IgD-negative memory B cell (primary cell): Measurements from ENCODE around the gene DGCR2. TPM values are rescaled to one million over a fixed set of nuclear protein-coding genes. Genes with fewer than 3 reads are reported as not detected.

Source experiments
- H3K27ac Mint-ChIP-seq, 3 donors: one replicate each; pipeline ENCODE4 v1.8.0; 2020 to 2022; ENCODE audit warnings: mild to moderate bottlenecking in 3 of 3, mixed read lengths in 3 of 3, moderate library complexity in 1 of 3
- H3K27me3 Mint-ChIP-seq: one replicate; pipeline ENCODE4 v1.8.0; 2021; ENCODE audit warnings: mixed read lengths
- H3K36me3 Mint-ChIP-seq: one replicate; pipeline ENCODE4 v1.8.0; 2020; ENCODE audit warnings: mild to moderate bottlenecking, mixed read lengths
- H3K4me1 Mint-ChIP-seq, 3 donors: one replicate each; pipeline ENCODE4 v1.8.0; 2020 to 2022; ENCODE audit warnings: mixed read lengths in 3 of 3, mild to moderate bottlenecking in 1 of 3
- H3K4me3 Mint-ChIP-seq, 4 donors: one replicate each; pipeline ENCODE4 v1.8.0; 2020 to 2022; ENCODE audit warnings: mild to moderate bottlenecking in 4 of 4, mixed read lengths in 4 of 4, moderate library complexity in 3 of 4
- H3K9me3 Mint-ChIP-seq, 3 donors: one replicate each; pipeline ENCODE4 v1.8.0; 2020 to 2021; ENCODE audit warnings: mixed read lengths in 3 of 3, mild to moderate bottlenecking in 1 of 3
- polyA plus RNA-seq: library from polyadenylated mRNA; unstranded; fragments of 300-500 nt; fragmentation: Illumina TruSeq; gene quantifications from one replicate; pipeline ENCODE4 v1.2.3, GENCODE V29; 2021

Gene DGCR2
- polyA plus RNA-seq, 1 donor from 2014 or later, result 29.1 TPM

- H3K9me3 Mint-ChIP-seq, result no peaks in the 10 kb centered on the region
- no peaks in the 10 kb centered on the region for H3K27me3 Mint-ChIP-seq
- no peaks in the 10 kb centered on the region for H3K36me3 Mint-ChIP-seq
- no peak overlapping the region for H3K4me3 Mint-ChIP-seq
- H3K27ac Mint-ChIP-seq, result no peak overlapping the region
- H3K4me1 Mint-ChIP-seq, result peaks cover under 1 to 5% (median 5%) of the 10 kb centered on the region in 3 donors
These were observed 4.4 kb upstream of the DGCR2 start for GRCh38 chr22:19126309-19127273.

DNA sequence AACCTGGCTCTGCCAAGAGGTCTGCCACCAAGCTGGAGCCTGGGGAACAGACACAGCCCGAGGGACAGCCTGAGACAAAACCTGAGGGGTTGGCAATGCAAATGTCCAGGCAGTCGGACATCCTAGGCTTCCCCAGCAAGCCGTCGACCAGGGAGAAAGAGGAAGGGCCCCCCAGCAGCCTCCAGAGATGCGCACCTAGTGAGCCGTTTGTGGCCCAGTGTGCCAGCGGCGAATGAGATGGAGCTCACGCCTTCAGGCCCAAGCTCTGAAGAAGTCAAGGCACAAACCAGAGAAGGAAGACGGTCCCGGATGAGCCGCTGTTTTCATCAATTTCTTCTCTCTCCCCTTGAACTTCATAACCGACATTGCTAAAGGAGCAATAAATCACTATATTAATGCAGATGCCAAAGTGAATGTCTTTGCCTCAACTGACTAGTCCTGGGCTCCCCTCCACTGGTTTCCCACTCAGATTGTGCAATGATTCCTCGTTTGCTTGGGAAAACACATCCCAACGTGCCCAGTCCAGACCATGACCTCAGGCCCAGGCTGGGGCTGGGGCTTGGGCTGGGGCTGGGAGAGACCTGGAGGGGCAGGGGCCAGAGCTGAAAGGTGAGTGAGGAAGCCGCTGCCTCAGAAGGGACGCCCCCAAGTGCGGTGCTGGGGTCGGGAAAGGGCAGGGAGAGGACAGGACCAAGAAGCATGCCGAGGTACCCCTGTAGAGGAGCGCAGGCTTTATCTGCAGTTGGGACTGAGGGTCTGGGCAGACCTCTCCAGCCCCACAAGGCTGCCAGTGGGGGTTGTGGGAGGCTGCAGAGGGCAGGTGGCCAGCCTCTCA is 3.5 kb upstream of the DGCR2 start:
- peaks cover 3% of the 10 kb centered on the region for H3K36me3 Mint-ChIP-seq
- peak overlapping the region in 1 of 3 donors; percentile 39 for H3K27ac Mint-ChIP-seq
- no peaks in the 10 kb centered on the region for H3K9me3 Mint-ChIP-seq
- no peaks in the 10 kb centered on the region for H3K27me3 Mint-ChIP-seq
- H3K4me3 Mint-ChIP-seq, result peak overlapping the region in 1 of 4 donors; percentile 72
- peaks cover 8 to 11% (median 11%) of the 10 kb centered on the region in 3 donors for H3K4me1 Mint-ChIP-seq

DNA sequence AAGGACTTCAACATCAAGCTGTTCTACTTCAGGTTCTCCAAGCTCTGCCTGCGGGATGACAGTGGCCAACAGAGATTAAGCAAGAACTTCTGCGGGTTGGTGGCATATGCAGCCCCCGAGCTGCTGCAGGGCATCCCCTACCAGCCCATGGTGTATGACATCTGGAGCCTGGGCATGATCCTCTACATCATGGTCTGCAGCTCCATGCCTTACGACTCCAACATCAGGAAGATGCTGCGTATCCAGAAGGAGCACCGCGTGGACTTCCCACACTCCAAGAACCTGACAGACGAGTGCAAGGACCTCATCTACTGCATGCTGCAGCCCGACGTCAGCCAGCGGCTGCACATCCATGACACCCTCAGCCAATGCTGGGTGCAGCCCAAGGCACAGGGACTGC is 2.8 kb upstream of the DGCR2 start:
- no peak overlapping the region for H3K4me3 Mint-ChIP-seq
- H3K27me3 Mint-ChIP-seq, result no peaks in the 10 kb centered on the region
- H3K36me3 Mint-ChIP-seq, result peaks cover 3% of the 10 kb centered on the region
- peak overlapping the region in 1 of 3 donors; percentile 39 for H3K27ac Mint-ChIP-seq
- no peaks in the 10 kb centered on the region for H3K9me3 Mint-ChIP-seq
- H3K4me1 Mint-ChIP-seq, result peaks cover 14 to 17% (median 17%) of the 10 kb centered on the region in 3 donors

DNA sequence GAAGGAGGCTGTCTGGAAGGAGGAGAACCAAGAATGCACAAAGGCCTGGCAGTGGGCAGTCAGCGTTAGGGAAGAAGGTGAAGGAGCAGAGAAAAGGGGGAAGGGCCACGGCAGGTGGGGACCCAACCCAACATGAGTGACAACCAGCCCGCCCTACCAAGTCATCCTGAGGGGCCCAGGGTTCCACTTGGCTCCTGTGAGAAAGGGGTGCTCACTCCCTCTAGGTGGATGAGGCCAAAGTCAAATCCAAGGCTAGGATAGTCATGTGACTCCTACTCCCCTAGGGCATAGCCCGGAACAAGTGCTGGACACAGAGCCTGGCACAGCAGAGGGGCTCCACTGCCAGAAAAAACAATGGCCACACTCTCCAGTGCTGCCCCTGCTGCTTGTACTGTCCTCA is 2.2 kb upstream of the DGCR2 start:
- peaks cover 3% of the 10 kb centered on the region for H3K36me3 Mint-ChIP-seq
- H3K27ac Mint-ChIP-seq, result no peak overlapping the region
- H3K4me1 Mint-ChIP-seq, result peaks cover 14 to 21% (median 19%) of the 10 kb centered on the region in 3 donors
- no peaks in the 10 kb centered on the region for H3K27me3 Mint-ChIP-seq
- H3K4me3 Mint-ChIP-seq, result peak overlapping the region in 1 of 4 donors; percentile 64
- no peaks in the 10 kb centered on the region for H3K9me3 Mint-ChIP-seq

GRCh38 chr22:19123936-19124335 is 1.7 kb upstream of the DGCR2 start:
- Mint-ChIP-seq H3K9me3 (no peaks in the 10 kb centered on the region), H3K27ac (no peak overlapping the region), H3K4me1 (peaks cover 15 to 23% (median 21%) of the 10 kb centered on the region in 3 donors), H3K36me3 (peaks cover 3% of the 10 kb centered on the region), H3K27me3 (no peaks in the 10 kb centered on the region), H3K4me3 (peak overlapping the region in 2 of 4 donors; percentile 27 to 64)

- Mint-ChIP-seq H3K4me1 (peaks cover 21 to 32% (median 32%) of the 10 kb centered on the region in 3 donors), H3K36me3 (peaks cover 3% of the 10 kb centered on the region), H3K27me3 (no peaks in the 10 kb centered on the region), H3K27ac (peak overlapping the region in 2 of 3 donors; percentile 39 to 53), H3K9me3 (no peaks in the 10 kb centered on the region), H3K4me3 (peak overlapping the region; percentile 64 to 96 (median 90))
These were observed 710 bp upstream of the DGCR2 start for GRCh38 chr22:19122752-19123492.

DNA sequence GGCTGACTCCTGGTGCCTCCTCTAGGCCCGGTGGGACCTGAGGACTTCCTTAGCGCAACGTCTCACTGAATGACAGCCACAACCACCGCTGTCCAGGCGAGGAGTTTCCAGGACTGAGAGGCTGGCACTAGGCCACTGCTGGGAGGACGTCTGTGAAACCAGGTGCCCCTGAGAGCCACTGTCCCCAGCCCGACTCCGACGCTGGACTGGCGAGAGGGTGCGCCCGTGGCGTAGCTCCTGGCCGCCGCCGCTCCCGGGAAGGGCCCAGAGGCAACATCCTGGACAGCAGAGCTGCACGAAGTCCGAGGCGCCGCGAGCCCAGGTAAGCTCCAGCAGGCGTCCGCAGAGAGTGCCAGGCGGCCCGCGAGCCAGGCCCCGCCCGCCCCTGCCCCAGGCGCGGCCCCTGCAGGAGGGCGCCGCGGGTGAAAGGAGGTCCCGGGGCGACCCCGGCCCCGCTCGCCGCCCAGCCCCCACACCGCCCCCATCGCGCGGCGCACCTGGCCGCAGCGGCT is 525 bp downstream of the DGCR2 start:
- H3K36me3 Mint-ChIP-seq, result peaks cover 3% of the 10 kb centered on the region
- H3K4me3 Mint-ChIP-seq, result peak overlapping the region; percentile 87 to 97 (median 91)

GRCh38 chr22:19120829-19121630 is 1.2 kb downstream of the DGCR2 start:
- peaks cover 27 to 49% (median 46%) of the 10 kb centered on the region in 3 donors for H3K4me1 Mint-ChIP-seq
- H3K27me3 Mint-ChIP-seq, result no peaks in the 10 kb centered on the region
- H3K9me3 Mint-ChIP-seq, result no peaks in the 10 kb centered on the region
- peak overlapping the region; percentile 87 to 97 (median 91) for H3K4me3 Mint-ChIP-seq
- H3K27ac Mint-ChIP-seq, result peak overlapping the region; percentile 63 to 93 (median 80)
- H3K36me3 Mint-ChIP-seq, result peaks cover 3% of the 10 kb centered on the region

More for the DNA sequence above, 525 bp downstream of the DGCR2 start:
- no peaks in the 10 kb centered on the region for H3K27me3 Mint-ChIP-seq
- no peaks in the 10 kb centered on the region for H3K9me3 Mint-ChIP-seq
- peaks cover 22 to 43% (median 41%) of the 10 kb centered on the region in 3 donors for H3K4me1 Mint-ChIP-seq
- peak overlapping the region; percentile 63 to 93 (median 80) for H3K27ac Mint-ChIP-seq

- peak overlapping the region; percentile 25 to 82 (median 39) for H3K27ac Mint-ChIP-seq
- peaks cover 36 to 57% (median 53%) of the 10 kb centered on the region in 3 donors for H3K4me1 Mint-ChIP-seq
- H3K4me3 Mint-ChIP-seq, result peak overlapping the region; percentile 87 to 97 (median 88)
- H3K27me3 Mint-ChIP-seq, result no peaks in the 10 kb centered on the region
- no peaks in the 10 kb centered on the region for H3K9me3 Mint-ChIP-seq
- H3K36me3 Mint-ChIP-seq, result peaks cover 3% of the 10 kb centered on the region
These were observed 2.3 kb downstream of the DGCR2 start for GRCh38 chr22:19119949-19120348.

DNA sequence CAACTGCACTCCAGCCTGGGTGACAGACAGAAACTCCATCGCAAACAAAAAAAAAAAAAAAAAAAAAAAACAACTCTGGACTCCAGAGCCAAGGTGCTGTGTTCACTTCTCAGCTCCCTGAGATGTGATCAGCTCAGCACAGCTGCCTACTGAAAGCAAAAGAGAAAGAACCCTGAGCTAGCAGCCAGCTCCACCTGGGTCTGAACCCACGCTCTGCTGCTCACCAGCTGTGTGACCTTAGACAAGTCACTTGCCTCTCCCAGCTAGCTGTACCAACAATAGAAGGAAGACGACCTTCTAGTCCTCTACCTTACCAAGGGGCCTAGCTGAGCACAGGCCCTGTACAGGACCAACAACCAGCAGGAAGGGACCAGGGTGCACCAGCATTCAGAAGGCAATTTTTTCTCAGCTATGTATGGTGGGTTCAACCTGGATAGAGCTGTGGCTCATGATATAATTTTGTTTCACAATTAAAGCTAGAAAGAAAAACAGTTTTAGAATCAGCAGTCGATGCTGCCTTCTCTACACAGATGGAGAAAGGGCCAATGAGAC is 3.8 kb downstream of the DGCR2 start:
- H3K4me3 Mint-ChIP-seq, result peak overlapping the region; percentile 3 to 88 (median 82)
- H3K9me3 Mint-ChIP-seq, result no peaks in the 10 kb centered on the region
- peaks cover 3% of the 10 kb centered on the region for H3K36me3 Mint-ChIP-seq
- H3K27ac Mint-ChIP-seq, result peak overlapping the region; percentile 46 to 91 (median 78)
- peaks cover 41 to 62% (median 57%) of the 10 kb centered on the region in 3 donors for H3K4me1 Mint-ChIP-seq
- H3K27me3 Mint-ChIP-seq, result no peaks in the 10 kb centered on the region

- H3K27ac Mint-ChIP-seq, result peak overlapping the region in 1 of 3 donors; percentile 81
- no peaks in the 10 kb centered on the region for H3K27me3 Mint-ChIP-seq
- peaks cover 44 to 61% (median 55%) of the 10 kb centered on the region in 3 donors for H3K4me1 Mint-ChIP-seq
- H3K36me3 Mint-ChIP-seq, result peaks cover 3% of the 10 kb centered on the region
- peak overlapping the region in 2 of 4 donors; percentile 15 to 69 for H3K4me3 Mint-ChIP-seq
- no peaks in the 10 kb centered on the region for H3K9me3 Mint-ChIP-seq
These were observed 5.1 kb downstream of the DGCR2 start for GRCh38 chr22:19117111-19117512.

- Mint-ChIP-seq H3K27me3 (no peaks in the 10 kb centered on the region), H3K36me3 (no peaks in the 10 kb centered on the region), H3K4me3 (peak overlapping the region in 1 of 4 donors; percentile 32), H3K4me1 (peaks cover 36 to 64% (median 52%) of the 10 kb centered on the region in 3 donors), H3K9me3 (no peaks in the 10 kb centered on the region), H3K27ac (peak overlapping the region in 1 of 3 donors; percentile 27)
These were observed 6.6 kb downstream of the DGCR2 start for GRCh38 chr22:19115628-19116027.

DNA sequence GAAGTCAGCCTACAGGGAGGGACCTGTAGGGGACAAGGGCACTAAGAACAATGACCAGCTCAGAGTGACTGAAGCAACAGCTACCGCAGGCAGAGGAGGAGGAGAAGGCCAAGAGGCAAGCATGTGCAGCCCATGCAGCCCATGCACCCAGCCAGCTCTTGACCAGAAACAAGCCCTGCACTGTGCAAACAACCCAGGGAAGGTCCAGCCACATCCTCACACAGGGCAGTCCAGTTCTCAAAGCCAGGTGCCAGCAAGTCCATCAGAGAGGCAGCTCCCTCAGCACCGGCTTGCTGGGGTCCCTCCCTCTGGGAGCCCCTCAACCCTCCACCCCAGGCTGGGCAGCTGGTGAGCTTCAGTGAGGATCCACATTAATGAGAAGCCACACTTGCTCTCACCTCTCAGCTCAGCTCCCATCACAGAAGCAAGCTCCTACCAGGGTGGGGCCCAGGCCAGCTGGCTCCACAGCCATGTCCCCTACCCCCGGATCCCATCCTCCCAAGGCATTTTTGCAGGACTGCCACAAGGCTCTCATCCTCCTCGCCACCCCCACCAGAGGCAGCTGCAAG is 7.1 kb downstream of the DGCR2 start:
- Mint-ChIP-seq H3K4me1 (peaks cover 33 to 63% (median 51%) of the 10 kb centered on the region in 3 donors), H3K27me3 (no peaks in the 10 kb centered on the region), H3K27ac (peak overlapping the region in 1 of 3 donors; percentile 27), H3K4me3 (peak overlapping the region in 1 of 4 donors; percentile 32), H3K9me3 (no peaks in the 10 kb centered on the region), H3K36me3 (no peaks in the 10 kb centered on the region)
